ENCODE results near the gene ITGB1BP1.

ITGB1BP1 gene

GRCh38 chr2:9388950-9389911 lies 34.1 kb downstream of the ITGB1BP1 start:
- no peak overlapping the region for H3K4me3 ChIP-seq (ENCODE audit: low read depth, low read length)
- no peak for TF ChIP-seq CTCF (IDR thresholded peaks at IDR 0.05; ENCODE audit: insufficient read depth, low read depth, low read length, missing control alignments)
- DNase-seq (ENCODE audit: low read depth): no peak

GRCh38 chr2:9388199-9388681 lies 35.1 kb downstream of the ITGB1BP1 start:
- H3K4me3 ChIP-seq (ENCODE audit: low read depth, low read length): no peak overlapping the region
- DNase-seq (ENCODE audit: low read depth): no peak
- TF ChIP-seq CTCF (IDR thresholded peaks at IDR 0.05; ENCODE audit: insufficient read depth, low read depth, low read length, missing control alignments): no peak

GRCh38 chr2:9385841-9386240 lies 37.5 kb downstream of the ITGB1BP1 start:
- no peak for DNase-seq (ENCODE audit: low read depth)
- H3K4me3 ChIP-seq (ENCODE audit: low read depth, low read length): no peak overlapping the region
- no peak for TF ChIP-seq CTCF (IDR thresholded peaks at IDR 0.05; ENCODE audit: insufficient read depth, low read depth, low read length, missing control alignments)

- no peak overlapping the region for H3K4me3 ChIP-seq (ENCODE audit: low read depth, low read length)
- DNase-seq (ENCODE audit: low read depth): no peak
- TF ChIP-seq CTCF (IDR thresholded peaks at IDR 0.05; ENCODE audit: insufficient read depth, low read depth, low read length, missing control alignments): no peak
Observed at GRCh38 chr2:9384521-9384920, 38.8 kb downstream of the ITGB1BP1 start.

- no peak for TF ChIP-seq CTCF (IDR thresholded peaks at IDR 0.05; ENCODE audit: insufficient read depth, low read depth, low read length, missing control alignments)
- DNase-seq (ENCODE audit: low read depth): no peak
- H3K4me3 ChIP-seq (ENCODE audit: low read depth, low read length): no peak overlapping the region
Observed at GRCh38 chr2:9382604-9383235, 40.6 kb downstream of the ITGB1BP1 start.

GRCh38 chr2:9380702-9381628 lies 42.4 kb downstream of the ITGB1BP1 start:
- H3K4me3 ChIP-seq (ENCODE audit: low read depth, low read length): no peak overlapping the region
- DNase-seq (ENCODE audit: low read depth): no peak
- TF ChIP-seq CTCF (IDR thresholded peaks at IDR 0.05; ENCODE audit: insufficient read depth, low read depth, low read length, missing control alignments): no peak
